ENCODE measurements around the gene NEK7.
"Not testable (repeated sequence)": the region's sequence is repeated elsewhere in the genome, so short reads cannot be mapped to it uniquely, and the experiment has no call there.

NEK7 gene

DNA sequence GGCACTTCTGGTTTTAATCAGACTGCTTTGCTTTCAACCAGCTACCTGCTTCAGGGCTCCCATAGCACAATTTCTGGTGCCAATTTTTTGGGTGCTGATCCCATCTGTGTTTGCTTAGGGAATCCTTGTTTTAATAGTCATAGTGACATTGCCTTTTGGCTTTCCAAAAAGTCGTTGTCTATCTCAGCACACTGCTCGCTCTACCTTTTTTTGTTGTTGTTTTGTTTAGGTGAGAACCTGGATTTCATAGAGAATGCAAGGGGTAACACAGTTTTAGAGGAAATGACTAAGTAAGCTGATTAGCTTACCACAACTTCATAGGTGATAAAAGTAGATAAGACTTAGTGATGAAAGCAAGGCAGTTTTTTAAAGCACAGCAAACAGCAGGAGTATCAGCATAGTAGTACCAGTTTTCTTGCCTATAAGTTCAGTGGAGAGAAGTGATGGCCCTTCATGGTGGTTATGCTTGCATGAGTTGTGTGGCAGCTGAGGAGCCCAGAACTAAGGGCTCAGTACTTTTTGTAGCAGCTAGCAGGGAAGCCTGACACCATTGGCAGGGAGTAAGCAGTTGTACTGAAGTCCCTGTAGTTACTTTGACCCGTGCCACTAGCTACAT, 31.3 kb downstream of the NEK7 start:
- H3K79me2 ChIP-seq (ENCODE audit: insufficient read depth, low read length), result no peaks in the 10 kb centered on the region

DNA sequence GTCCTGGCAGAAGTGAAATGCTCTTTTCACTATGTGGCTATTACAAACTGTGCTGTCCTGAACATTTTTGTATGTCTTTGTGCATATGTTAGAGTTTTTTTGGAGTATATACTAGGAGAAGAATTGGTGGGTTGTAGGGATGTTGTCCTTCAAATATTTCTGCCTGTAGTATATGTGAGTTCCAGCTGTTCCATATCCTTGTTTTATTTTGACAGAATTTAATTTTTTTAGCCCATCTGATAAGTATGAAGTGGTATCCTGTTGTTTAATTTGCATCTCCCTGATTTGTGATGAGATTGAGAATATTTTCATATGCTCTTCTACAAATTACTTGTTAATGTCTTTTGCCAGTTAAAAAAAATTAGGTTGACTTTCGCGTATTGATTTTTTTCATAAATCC, 34.3 kb downstream of the NEK7 start:
- Histone ChIP-seq H3K27me3 (ENCODE audit: insufficient read depth, low read length) (no peaks in the 10 kb centered on the region), H3K9me2 (ENCODE audit: low read depth, low read length) (no peaks in the 10 kb centered on the region), H3K36me3 (ENCODE audit: insufficient read depth, low read length) (no peaks in the 10 kb centered on the region), H3K9ac (ENCODE audit: low read length) (no peak overlapping the region), H3K4me1 (ENCODE audit: insufficient read depth, low read length, severe bottlenecking) (no peaks in the 10 kb centered on the region), H3K4me3 (ENCODE audit: low read depth, low read length, poor library complexity, severe bottlenecking) (no peak overlapping the region), H4K20me1 (ENCODE audit: insufficient read depth, low read length) (no peaks in the 10 kb centered on the region), H3K27ac (ENCODE audit: low read depth, low read length, poor library complexity, severe bottlenecking) (no peak overlapping the region), H3K79me2 (ENCODE audit: insufficient read depth, low read length) (no peaks in the 10 kb centered on the region), H2AFZ (ENCODE audit: low read length) (no peak overlapping the region), H3K9me3 (ENCODE audit: low read length) (no peaks in the 10 kb centered on the region), H3F3A (ENCODE audit: insufficient read depth, low read length) (no peaks in the 10 kb centered on the region), H3K4me2 (ENCODE audit: low read length) (no peak overlapping the region)
- TF ChIP-seq EZH2 (IDR thresholded peaks at IDR 0.05; ENCODE audit: borderline replicate concordance, low read length), result no peak
- TF ChIP-seq, protein P1, sequence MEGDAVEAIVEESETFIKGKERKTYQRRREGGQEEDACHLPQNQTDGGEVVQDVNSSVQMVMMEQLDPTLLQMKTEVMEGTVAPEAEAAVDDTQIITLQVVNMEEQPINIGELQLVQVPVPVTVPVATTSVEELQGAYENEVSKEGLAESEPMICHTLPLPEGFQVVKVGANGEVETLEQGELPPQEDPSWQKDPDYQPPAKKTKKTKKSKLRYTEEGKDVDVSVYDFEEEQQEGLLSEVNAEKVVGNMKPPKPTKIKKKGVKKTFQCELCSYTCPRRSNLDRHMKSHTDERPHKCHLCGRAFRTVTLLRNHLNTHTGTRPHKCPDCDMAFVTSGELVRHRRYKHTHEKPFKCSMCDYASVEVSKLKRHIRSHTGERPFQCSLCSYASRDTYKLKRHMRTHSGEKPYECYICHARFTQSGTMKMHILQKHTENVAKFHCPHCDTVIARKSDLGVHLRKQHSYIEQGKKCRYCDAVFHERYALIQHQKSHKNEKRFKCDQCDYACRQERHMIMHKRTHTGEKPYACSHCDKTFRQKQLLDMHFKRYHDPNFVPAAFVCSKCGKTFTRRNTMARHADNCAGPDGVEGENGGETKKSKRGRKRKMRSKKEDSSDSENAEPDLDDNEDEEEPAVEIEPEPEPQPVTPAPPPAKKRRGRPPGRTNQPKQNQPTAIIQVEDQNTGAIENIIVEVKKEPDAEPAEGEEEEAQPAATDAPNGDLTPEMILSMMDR (IDR thresholded peaks at IDR 0.05; ENCODE audit: low read length), result no peak

More for the DNA sequence above, 31.3 kb downstream of the NEK7 start:
- Histone ChIP-seq H3F3A (ENCODE audit: insufficient read depth, low read length) (no peaks in the 10 kb centered on the region), H3K27ac (ENCODE audit: low read depth, low read length, poor library complexity, severe bottlenecking) (no peak overlapping the region), H3K4me1 (ENCODE audit: insufficient read depth, low read length, severe bottlenecking) (no peaks in the 10 kb centered on the region), H3K9me3 (ENCODE audit: low read length) (no peaks in the 10 kb centered on the region), H4K20me1 (ENCODE audit: insufficient read depth, low read length) (no peaks in the 10 kb centered on the region), H3K27me3 (ENCODE audit: insufficient read depth, low read length) (no peaks in the 10 kb centered on the region), H3K9ac (ENCODE audit: low read length) (no peak overlapping the region), H3K4me3 (ENCODE audit: low read depth, low read length, poor library complexity, severe bottlenecking) (no peak overlapping the region), H2AFZ (ENCODE audit: low read length) (no peak overlapping the region), H3K9me2 (ENCODE audit: low read depth, low read length) (no peaks in the 10 kb centered on the region), H3K4me2 (ENCODE audit: low read length) (no peak overlapping the region), H3K36me3 (ENCODE audit: insufficient read depth, low read length) (no peaks in the 10 kb centered on the region)
- TF ChIP-seq, protein P1 (IDR thresholded peaks at IDR 0.05; ENCODE audit: low read length), result no peak
- TF ChIP-seq EZH2 (IDR thresholded peaks at IDR 0.05; ENCODE audit: borderline replicate concordance, low read length), result no peak

DNA sequence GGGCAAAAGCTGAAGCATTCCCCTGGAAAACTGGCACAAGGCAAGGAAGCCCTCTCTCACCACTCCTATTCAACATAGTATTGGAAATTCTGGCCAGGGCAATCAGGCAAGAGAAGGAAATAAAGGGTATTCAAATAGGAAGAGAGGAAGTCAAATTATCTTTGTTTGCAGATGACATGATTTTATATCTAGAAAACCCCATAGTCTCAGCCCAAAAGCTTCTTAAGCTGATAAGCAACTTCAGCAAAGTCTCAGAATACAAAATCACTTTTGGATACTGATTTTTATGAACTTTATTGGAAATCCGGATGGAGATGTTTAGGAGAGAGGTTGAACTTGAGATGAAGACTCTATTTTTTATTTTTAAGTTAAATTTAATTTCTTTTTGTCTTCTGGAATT, 37.1 kb downstream of the NEK7 start:
- H3K4me2 ChIP-seq (ENCODE audit: low read length); H3K27ac ChIP-seq (ENCODE audit: low read depth, low read length, poor library complexity, severe bottlenecking); H3K79me2 ChIP-seq (ENCODE audit: insufficient read depth, low read length); H3K4me1 ChIP-seq (ENCODE audit: insufficient read depth, low read length, severe bottlenecking); H2AFZ ChIP-seq (ENCODE audit: low read length); H3F3A ChIP-seq (ENCODE audit: insufficient read depth, low read length); H4K20me1 ChIP-seq (ENCODE audit: insufficient read depth, low read length); H3K4me3 ChIP-seq (ENCODE audit: low read depth, low read length, poor library complexity, severe bottlenecking); H3K27me3 ChIP-seq (ENCODE audit: insufficient read depth, low read length); H3K9me3 ChIP-seq (ENCODE audit: low read length); H3K9ac ChIP-seq (ENCODE audit: low read length); H3K9me2 ChIP-seq (ENCODE audit: low read depth, low read length); H3K36me3 ChIP-seq (ENCODE audit: insufficient read depth, low read length): not testable (repeated sequence)

DNA sequence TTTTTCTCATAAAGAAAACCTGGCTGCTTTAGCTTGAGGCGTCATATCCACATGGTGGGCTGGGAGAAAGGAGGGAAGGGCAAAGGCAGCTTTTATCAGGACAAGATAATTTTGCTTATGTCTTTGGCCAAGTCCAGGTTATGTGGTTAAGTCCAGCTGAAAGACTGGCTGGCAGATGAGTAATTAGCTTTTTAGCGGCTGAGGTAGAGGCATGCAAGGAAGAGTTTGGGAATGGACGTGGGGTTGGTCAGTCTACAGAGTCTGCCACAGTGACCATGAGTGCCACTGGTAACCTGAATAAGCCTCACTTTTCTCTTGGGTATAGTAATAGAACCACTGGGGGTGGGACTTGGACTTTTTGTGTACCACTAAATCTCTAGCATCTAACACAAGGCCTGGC, 39.8 kb downstream of the NEK7 start:
- Histone ChIP-seq H3K79me2 (ENCODE audit: insufficient read depth, low read length) (no peaks in the 10 kb centered on the region), H3K9ac (ENCODE audit: low read length) (no peak overlapping the region), H2AFZ (ENCODE audit: low read length) (no peak overlapping the region), H3K27ac (ENCODE audit: low read depth, low read length, poor library complexity, severe bottlenecking) (no peak overlapping the region), H3F3A (ENCODE audit: insufficient read depth, low read length) (no peaks in the 10 kb centered on the region), H4K20me1 (ENCODE audit: insufficient read depth, low read length) (no peaks in the 10 kb centered on the region; the same call in 1 of the 2 replicates), H3K9me2 (ENCODE audit: low read depth, low read length) (no peaks in the 10 kb centered on the region), H3K4me2 (ENCODE audit: low read length) (no peak overlapping the region), H3K36me3 (ENCODE audit: insufficient read depth, low read length) (no peaks in the 10 kb centered on the region), H3K9me3 (ENCODE audit: low read length) (no peaks in the 10 kb centered on the region), H3K4me3 (ENCODE audit: low read depth, low read length, poor library complexity, severe bottlenecking) (no peak overlapping the region), H3K4me1 (ENCODE audit: insufficient read depth, low read length, severe bottlenecking) (peaks cover 9% of the 10 kb centered on the region), H3K27me3 (ENCODE audit: insufficient read depth, low read length) (no peaks in the 10 kb centered on the region)
- TF ChIP-seq EZH2 (IDR thresholded peaks at IDR 0.05; ENCODE audit: borderline replicate concordance, low read length), result no peak
- TF ChIP-seq, protein P1 (IDR thresholded peaks at IDR 0.05; ENCODE audit: low read length), result no peak

All from OCI-LY1 (cell line).